IMR-90 (cell line): Measurements from ENCODE around the gene CYB561D1. TPM values are rescaled to one million over a fixed set of nuclear protein-coding genes. Genes with fewer than 3 reads are reported as not detected.

Experiments
- ATAC-seq: fragments of 200-7000 bp; cut with Tn5 transposase; 2 replicates; pipeline ENCODE4 v1.9.1; 2020; ENCODE audit warnings: low read depth, mild to moderate bottlenecking, moderate library complexity
- BruUV-seq: library from RNA; stranded (reverse); fragments of 400-500 nt; replicated peaks from 2 replicates; lab custom pipeline; 2021; lab: Mats Ljungman, UMichigan
- CTCF ChIA-PET: fragments of 300-600 bp; formaldehyde crosslinking; extraction: SDS; loops from one replicate; lab custom pipeline; 2021; ENCODE audit warnings: antibody characterized with exemption; lab: Yijun Ruan, JAX
- POLR2A ChIA-PET: fragments of 300-600 bp; sonication (Branson Sonifier 250); formaldehyde crosslinking; loops from one replicate; lab custom pipeline; 2022; ENCODE audit warnings: antibody characterized with exemption; ENCODE audit not compliant: unreplicated experiment; lab: Charles Lee
- DNase-seq: peaks from one replicate; pipeline ENCODE4 v3.0.0; 2013
- H2AFZ ChIP-seq: replicated peaks from 2 replicates; pipeline ENCODE3; 2013; ENCODE audit warnings: low read length, mild to moderate bottlenecking; ENCODE audit not compliant: poor library complexity
- H2AK5ac ChIP-seq: 2 replicates; pipeline ENCODE4 v1.6.1; 2013; ENCODE audit warnings: low read depth, low read length, inconsistent platforms
- H2AK9ac ChIP-seq: replicated peaks from 2 replicates; pipeline ENCODE3; 2013; ENCODE audit warnings: mild to moderate bottlenecking, low read depth, low read length, moderate library complexity; ENCODE audit not compliant: poor library complexity
- H2BK120ac ChIP-seq: 2 replicates; pipeline ENCODE4 v1.6.1; 2013; ENCODE audit warnings: low read depth, low read length, inconsistent platforms
- H2BK15ac ChIP-seq: 3 replicates; pipeline ENCODE4 v1.6.1; 2013; ENCODE audit warnings: low read depth, low read length, inconsistent platforms
- H2BK20ac ChIP-seq: 2 replicates; pipeline ENCODE4 v1.6.1; 2013; ENCODE audit warnings: low read depth, mild to moderate bottlenecking, inconsistent platforms, low read length, moderate library complexity
- H2BK5ac ChIP-seq: 2 replicates; pipeline ENCODE4 v1.6.1; 2013; ENCODE audit warnings: mild to moderate bottlenecking, low read depth, low read length, inconsistent platforms; ENCODE audit not compliant: poor library complexity, severe bottlenecking
- H3K14ac ChIP-seq: replicated peaks from 2 replicates; pipeline ENCODE4 v1.6.1; 2013; ENCODE audit warnings: low read depth, low read length, inconsistent platforms
- H3K18ac ChIP-seq: 2 replicates; pipeline ENCODE4 v1.6.1; 2013; ENCODE audit warnings: low read depth, low read length, control low read depth
- H3K23ac ChIP-seq: 2 replicates; pipeline ENCODE4 v1.6.1; 2013; ENCODE audit warnings: low read depth, low read length, inconsistent platforms
- H3K27ac ChIP-seq: 2 replicates; pipeline ENCODE4 v1.5.1; 2013; ENCODE audit warnings: mild to moderate bottlenecking, control low read depth, low read length; ENCODE audit not compliant: insufficient read depth
- H3K27me3 ChIP-seq: 2 replicates; pipeline ENCODE4 v1.6.1; 2013; ENCODE audit warnings: low read length; ENCODE audit not compliant: control insufficient read depth, insufficient read depth
- H3K36me3 ChIP-seq: 2 replicates; pipeline ENCODE4 v1.6.1; 2013; ENCODE audit warnings: low read length, mixed read lengths; ENCODE audit not compliant: control insufficient read depth, insufficient read depth
- H3K4ac ChIP-seq: 2 replicates; pipeline ENCODE4 v1.6.1; 2013; ENCODE audit warnings: low read depth, low read length, inconsistent platforms
- H3K4me1 ChIP-seq: 2 replicates; pipeline ENCODE4 v1.6.1; 2013; ENCODE audit warnings: low read length, mixed read lengths; ENCODE audit not compliant: control insufficient read depth, insufficient read depth
- H3K4me2 ChIP-seq: 2 replicates; pipeline ENCODE4 v1.6.1; 2013; ENCODE audit warnings: low read depth, mild to moderate bottlenecking, control low read depth, low read length, moderate library complexity
- H3K4me3 ChIP-seq: 2 replicates; pipeline ENCODE4 v1.5.1; 2013; ENCODE audit warnings: low read depth, mild to moderate bottlenecking, control low read depth, low read length, moderate library complexity; ENCODE audit not compliant: insufficient read depth
- H3K56ac ChIP-seq: 2 replicates; pipeline ENCODE4 v1.6.1; 2013; ENCODE audit warnings: low read length, inconsistent platforms; ENCODE audit not compliant: insufficient read depth; ENCODE audit errors: extremely low read depth
- H3K79me1 ChIP-seq, 2 experiments: 2 replicates each; pipeline ENCODE4 v1.6.1; 2013; ENCODE audit warnings: low read length in 2 of 2, inconsistent platforms in 1 of 2, low read depth in 1 of 2
- H3K9ac ChIP-seq: 2 replicates; pipeline ENCODE4 v1.6.1; 2013; ENCODE audit warnings: low read depth, low read length, control low read depth
- H3K9me1 ChIP-seq: 2 replicates; pipeline ENCODE4 v1.6.1; 2013; ENCODE audit warnings: low read length, inconsistent platforms; ENCODE audit not compliant: insufficient read depth
- H3K9me3 ChIP-seq: 2 replicates; pipeline ENCODE4 v1.6.1; 2013; ENCODE audit warnings: low read length; ENCODE audit not compliant: control insufficient read depth, insufficient read depth
- H4K20me1 ChIP-seq: 2 replicates; pipeline ENCODE4 v1.6.1; 2013; ENCODE audit warnings: low read length, inconsistent platforms; ENCODE audit not compliant: insufficient read depth
- H4K5ac ChIP-seq: 2 replicates; pipeline ENCODE4 v1.6.1; 2013; ENCODE audit warnings: mild to moderate bottlenecking, low read depth, low read length, control low read depth
- H4K8ac ChIP-seq, 2 experiments: 2 replicates each; pipeline ENCODE4 v1.6.1; 2013; ENCODE audit warnings: low read depth in 2 of 2, low read length in 2 of 2, control low read depth in 1 of 2, inconsistent platforms in 1 of 2
- H4K91ac ChIP-seq: 2 replicates; pipeline ENCODE4 v1.6.1; 2013; ENCODE audit warnings: low read depth, low read length, inconsistent platforms; ENCODE audit not compliant: insufficient read depth
- BHLHE40 ChIP-seq: fragments of 150-350 bp; IDR thresholded peaks from 2 replicates; pipeline ENCODE4 v1.6.1; 2016; ENCODE audit warnings: mild to moderate bottlenecking, low read depth, low read length
- CHD1 ChIP-seq: IDR thresholded peaks from 2 replicates; pipeline ENCODE4 v1.6.1; 2012; ENCODE audit warnings: low read depth, low read length, improper control_type of control experiment
- CTCF ChIP-seq: conservative IDR thresholded peaks from 2 replicates; pipeline ENCODE4 v1.5.1; 2012; ENCODE audit warnings: mild to moderate bottlenecking, low read depth, low read length, improper control_type of control experiment
- FOS ChIP-seq: fragments of 150-350 bp; IDR thresholded peaks from 2 replicates; pipeline ENCODE4 v1.6.1; 2016; ENCODE audit warnings: low read depth, low read length
- NFE2L2 ChIP-seq: fragments of 150-350 bp; IDR thresholded peaks from 2 replicates; pipeline ENCODE4 v1.6.1; 2016; ENCODE audit warnings: low read depth, mild to moderate bottlenecking, low read length
- POLR2A ChIP-seq: IDR thresholded peaks from 2 replicates; pipeline ENCODE4 v1.6.1; 2012; ENCODE audit warnings: mild to moderate bottlenecking, low read depth, low read length
- RAD21 ChIP-seq: IDR thresholded peaks from 2 replicates; pipeline ENCODE4 v1.6.1; 2012; ENCODE audit warnings: low read length, improper control_type of control experiment
- RCOR1 ChIP-seq: IDR thresholded peaks from 2 replicates; pipeline ENCODE4 v1.6.1; 2012; ENCODE audit warnings: mild to moderate bottlenecking, low read length, improper control_type of control experiment; ENCODE audit not compliant: insufficient replicate concordance
- RFX5 ChIP-seq: IDR thresholded peaks from 2 replicates; pipeline ENCODE4 v1.8.0; 2012; ENCODE audit warnings: low read depth, mild to moderate bottlenecking, low read length, moderate library complexity
- SMC3 ChIP-seq: fragments of 150-350 bp; IDR thresholded peaks from 2 replicates; pipeline ENCODE4 v1.6.1; 2016; ENCODE audit warnings: low read depth, mild to moderate bottlenecking, antibody characterized with exemption, low read length, moderate library complexity
- WGBS, 2 experiments: methylation state at CpG; one replicate each; pipeline versions ENCODE4 v1.1.5 to v1.1.7; 2013; ENCODE audit warnings: missing lambda C conversion rate in 2 of 2; ENCODE audit not compliant: insufficient read length in 1 of 2; ENCODE audit errors: extremely low coverage in 2 of 2; 5-methylcytosine and 5-hydroxymethylcytosine counted together
- dilution Hi-C: fragments of 300-500 bp; cut with HindIII; formaldehyde crosslinking; loops from one replicate; pipeline ENCODE4 v1.14.3; 2018; ENCODE audit warnings: low sequenced_read_pairs; ENCODE audit not compliant: unreplicated experiment
- in situ Hi-C: fragments of 300-500 bp; cut with MboI; formaldehyde crosslinking; loops from 3 replicates; pipeline ENCODE4 v1.14.3; 2019; ENCODE audit warnings: low sequenced_read_pairs, inconsistent platforms, mixed read lengths
- intact Hi-C: fragments of 100-400 bp; cut with micrococcal nuclease; formaldehyde crosslinking; loops from 2 replicates; pipeline ENCODE4 v1.10.0; 2022
- polyA plus RNA-seq, 3 experiments: library from polyadenylated mRNA; depleted of rRNA; stranded (reverse); fragments of >200 nt; gene quantifications; 2 replicates each; pipeline ENCODE4 v1.2.3, GENCODE V29; 2012; ENCODE audit warnings: low replicate concordance in 1 of 3
- total RNA-seq: library from RNA; depleted of rRNA; stranded (reverse); fragments of >200 nt; gene quantifications from 2 replicates; pipeline ENCODE4 v1.2.3, GENCODE V29; 2012

The CYB561D1 gene
- total and polyA plus RNA-seq, 2 of the 4 experiments (the other 2 are of a cell fraction) = 5.7 to 8.1 TPM

GRCh38 chr1:109508001-109508872 is 14.3 kb downstream of the CYB561D1 start:
- H2BK20ac ChIP-seq = no peak overlapping the region
- 61% methylated on average over 11 of the region's 25 CpGs; no CpG with 5 or more reads in 1 of the 2 experiments for WGBS, 2 experiments
- H3K9me1 ChIP-seq = peaks cover 5% of the 10 kb centered on the region; the same call in 1 of the 2 replicates
- no peaks in the 10 kb centered on the region for H3K79me1 ChIP-seq
- ChIA-PET POLR2A (no interaction called here), CTCF (interaction anchor here (1.5 kb wide), 1 partner anchor 18 kb away, joined by 7 read pairs; no protein-coding TSS in a partner anchor)
- H3K4me2 ChIP-seq = no peak overlapping the region
- no peak overlapping the region for H3K4ac ChIP-seq
- H3K27me3 ChIP-seq = peaks cover 9% of the 10 kb centered on the region
- peak overlapping the region; percentile 59 for H2AFZ ChIP-seq
- no peak overlapping the region for H2AK5ac ChIP-seq
- no peak overlapping the region for H3K27ac ChIP-seq
- H3K9ac ChIP-seq = no peak overlapping the region
- in situ Hi-C loops = no loop called here
- H3K4me1 ChIP-seq = peaks cover 5% of the 10 kb centered on the region
- DNase-seq = no peak
- no peak overlapping the region for H3K18ac ChIP-seq
- H3K14ac ChIP-seq = no peak overlapping the region
- BruUV-seq = no TSS peak
- H4K20me1 ChIP-seq = no peaks in the 10 kb centered on the region; the same call in 1 of the 2 replicates
- no peak overlapping the region for H2BK5ac ChIP-seq
- H3K56ac ChIP-seq = no peak overlapping the region
- no peak overlapping the region for H4K8ac ChIP-seq
- H3K4me3 ChIP-seq = no peak overlapping the region
- H4K91ac ChIP-seq = no peak overlapping the region
- no peak overlapping the region for H2BK120ac ChIP-seq
- no peak for ATAC-seq
- H2BK15ac ChIP-seq = no peak overlapping the region
- H2AK9ac ChIP-seq = no peak overlapping the region
- peaks cover 2% of the 10 kb centered on the region; the same call in 1 of the 2 replicates for H3K36me3 ChIP-seq
- H4K5ac ChIP-seq = no peak overlapping the region
- intact Hi-C loops = no loop called here
- TF ChIP-seq NFE2L2 = no peak
- no peak for TF ChIP-seq POLR2A
- TF ChIP-seq CTCF = no peak
- no peak for TF ChIP-seq BHLHE40
- TF ChIP-seq RCOR1 = no peak
- no peak for TF ChIP-seq RAD21
- no peak for TF ChIP-seq FOS
- no peak for TF ChIP-seq RFX5
- no peak for TF ChIP-seq CHD1
- TF ChIP-seq SMC3 = no peak
- no peak overlapping the region; the same call in 1 of the 2 replicates for H3K23ac ChIP-seq
- no peaks in the 10 kb centered on the region for H3K9me3 ChIP-seq
- dilution Hi-C loops = no loop called here
